OCI-LY1 (cell line): ENCODE results near the gene RC3H2.

ENCODE experiments used
- CTCF ChIP-seq: fragments of 200-600 bp; sonication (generic), shearing (Covaris generic); IDR thresholded peaks from 2 replicates; pipeline ENCODE4 v1.5.1; 2017; ENCODE audit warnings: mild to moderate bottlenecking, antibody characterized with exemption, low read length, moderate library complexity, mixed read lengths
- EZH2 ChIP-seq: fragments of 200-600 bp; sonication (generic), shearing (Covaris generic); IDR thresholded peaks from 2 replicates; pipeline ENCODE4 v1.8.0; 2017; ENCODE audit warnings: borderline replicate concordance, mixed run types, mild to moderate bottlenecking, antibody characterized with exemption, low read length, moderate library complexity, mixed read lengths

GRCh38 chr9:122860319-122861142 is 44.6 kb downstream of the RC3H2 start:
- TF ChIP-seq CTCF (no peak), EZH2 (no peak)
